ENCODE data around the gene ARHGAP10. TPM values are rescaled to one million over a fixed set of nuclear protein-coding genes. Genes with fewer than 3 reads are reported as not detected.
"Not testable (repeated sequence)": the region's sequence is repeated elsewhere in the genome, so short reads cannot be mapped to it uniquely, and the experiment has no call there.

ARHGAP10 gene
- total RNA-seq, 1 experiment from 2014 or later = 9.7 TPM

DNA sequence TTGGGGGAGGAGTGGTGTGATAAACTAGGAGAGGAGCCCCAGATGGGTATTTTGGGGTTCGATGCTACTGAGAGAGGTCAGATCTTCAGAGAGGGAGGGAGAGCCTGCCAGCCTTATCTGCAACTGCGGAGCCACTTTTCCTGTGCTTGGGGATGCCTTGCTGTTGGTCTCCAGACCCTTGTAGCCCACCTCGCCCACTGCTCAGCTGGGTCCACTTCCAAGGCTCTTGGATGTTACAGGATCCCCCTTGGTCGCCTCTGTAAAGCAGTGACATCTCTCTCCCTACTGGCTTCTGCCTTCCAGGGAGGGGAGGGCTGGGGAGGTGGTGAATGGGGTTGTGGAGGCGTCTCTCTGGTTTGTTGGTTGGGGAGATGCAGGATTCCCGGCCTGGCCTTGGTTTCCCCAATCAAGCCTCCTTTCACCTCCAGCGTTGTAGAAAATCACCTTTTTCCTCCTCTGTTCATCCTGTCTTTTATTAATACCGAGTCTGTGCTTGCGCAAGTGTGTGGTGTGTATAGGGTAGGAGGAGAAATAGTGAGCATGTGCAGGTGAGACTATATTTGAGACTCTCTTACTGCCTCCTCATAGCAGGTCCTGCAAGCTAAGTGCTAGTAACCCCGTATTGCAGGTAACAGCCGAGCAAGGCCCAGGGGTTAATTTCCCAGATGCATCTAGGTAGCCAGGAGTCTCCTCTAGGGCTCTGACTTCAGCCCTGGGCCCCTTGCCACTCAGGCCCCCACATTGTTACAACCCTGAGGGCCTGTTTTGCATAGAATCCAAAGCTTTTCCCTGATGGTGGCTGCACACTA, 337.4 kb downstream of the ARHGAP10 start:
- no peak for DNase-seq
- H3K4me3 ChIP-seq (ENCODE audit: insufficient read depth, low read depth, low read length) = no peak overlapping the region

DNA sequence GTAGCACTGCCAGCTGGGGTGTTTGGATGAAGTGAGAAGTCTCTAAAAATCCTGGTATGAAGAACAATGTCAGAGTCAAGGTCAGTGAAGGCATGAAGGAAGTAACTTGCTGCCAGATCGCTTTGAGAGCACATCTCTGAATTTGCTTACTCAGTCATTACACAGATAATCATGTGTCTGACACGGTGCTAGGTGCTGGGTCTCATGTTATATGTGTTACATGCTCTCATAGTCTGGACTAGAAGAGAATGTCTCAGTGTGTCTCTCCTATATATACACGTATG, 337.9 kb downstream of the ARHGAP10 start:
- DNase-seq = no peak
- no peak overlapping the region for H3K4me3 ChIP-seq (ENCODE audit: insufficient read depth, low read depth, low read length)
- H3K36me3 ChIP-seq (replicated peaks; ENCODE audit: control insufficient read depth, insufficient read depth, low read length) = no peaks in the 10 kb centered on the region
- H3K27me3 ChIP-seq (ENCODE audit: control insufficient read depth, insufficient read depth, low read length) = no peaks in the 10 kb centered on the region

More for the DNA sequence above, 337.4 kb downstream of the ARHGAP10 start:
- H3K27me3 ChIP-seq (ENCODE audit: control insufficient read depth, insufficient read depth, low read length) = no peaks in the 10 kb centered on the region
- H3K36me3 ChIP-seq (replicated peaks; ENCODE audit: control insufficient read depth, insufficient read depth, low read length) = no peaks in the 10 kb centered on the region

GRCh38 chr4:148071009-148071408, 339.1 kb downstream of the ARHGAP10 start:
- DNase-seq = no peak
- Histone ChIP-seq H3K4me3 (ENCODE audit: insufficient read depth, low read depth, low read length) (no peak overlapping the region), H3K36me3 (replicated peaks; ENCODE audit: control insufficient read depth, insufficient read depth, low read length) (no peaks in the 10 kb centered on the region), H3K27me3 (ENCODE audit: control insufficient read depth, insufficient read depth, low read length) (no peaks in the 10 kb centered on the region)

GRCh38 chr4:148072789-148073188, 340.9 kb downstream of the ARHGAP10 start:
- Histone ChIP-seq H3K36me3 (replicated peaks; ENCODE audit: control insufficient read depth, insufficient read depth, low read length) (no peaks in the 10 kb centered on the region), H3K27me3 (ENCODE audit: control insufficient read depth, insufficient read depth, low read length) (no peaks in the 10 kb centered on the region), H3K4me3 (ENCODE audit: insufficient read depth, low read depth, low read length) (no peak overlapping the region)
- DNase-seq = no peak

GRCh38 chr4:148073349-148073748, 341.5 kb downstream of the ARHGAP10 start:
- no peak overlapping the region for H3K4me3 ChIP-seq (ENCODE audit: insufficient read depth, low read depth, low read length)
- H3K36me3 ChIP-seq (replicated peaks; ENCODE audit: control insufficient read depth, insufficient read depth, low read length) = no peaks in the 10 kb centered on the region
- no peaks in the 10 kb centered on the region for H3K27me3 ChIP-seq (ENCODE audit: control insufficient read depth, insufficient read depth, low read length)
- no peak for DNase-seq

DNA sequence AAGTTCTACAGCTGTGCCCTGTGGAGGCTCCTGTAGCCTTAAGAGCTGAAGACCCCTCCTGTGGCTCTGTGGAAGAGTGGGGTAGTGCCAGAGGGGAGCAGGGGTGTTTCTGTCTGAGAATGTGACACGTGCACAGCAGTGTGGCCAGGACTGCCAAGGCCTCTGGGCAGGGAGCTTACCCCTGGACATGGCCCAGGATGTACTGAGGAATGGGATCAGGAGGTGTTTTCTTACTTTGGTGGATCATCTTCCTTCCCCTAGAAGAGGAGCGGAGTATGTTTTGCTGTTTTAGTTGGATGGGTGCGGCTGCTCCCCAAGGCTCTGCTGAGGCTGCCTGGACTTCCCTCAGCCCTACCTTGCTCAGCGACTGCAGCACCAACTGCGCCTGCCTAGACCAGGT, 342.6 kb downstream of the ARHGAP10 start:
- Histone ChIP-seq H3K27me3 (ENCODE audit: control insufficient read depth, insufficient read depth, low read length) (no peaks in the 10 kb centered on the region), H3K36me3 (replicated peaks; ENCODE audit: control insufficient read depth, insufficient read depth, low read length) (no peaks in the 10 kb centered on the region), H3K4me3 (ENCODE audit: insufficient read depth, low read depth, low read length) (no peak overlapping the region)
- DNase-seq = no peak

DNA sequence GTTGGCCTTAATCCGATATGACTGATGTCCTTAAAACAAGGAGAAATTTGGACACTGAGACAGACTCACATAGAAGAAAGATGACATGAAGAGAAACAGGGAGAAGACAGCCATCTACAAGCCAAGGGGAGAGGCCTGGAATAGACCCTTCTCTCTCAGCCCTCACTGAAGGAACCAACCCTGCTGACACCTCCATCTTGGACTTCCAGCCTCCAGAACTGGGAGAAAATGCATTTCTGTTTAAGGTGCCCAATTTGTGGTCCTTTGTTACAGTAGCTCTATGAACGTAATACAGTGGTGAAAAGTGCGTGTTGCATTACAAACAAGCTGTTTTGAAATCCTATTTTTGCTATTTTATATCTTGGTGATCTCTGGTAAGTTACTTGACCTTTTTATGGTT, 343.6 kb downstream of the ARHGAP10 start:
- no peak for DNase-seq
- Histone ChIP-seq H3K4me3 (ENCODE audit: insufficient read depth, low read depth, low read length) (no peak overlapping the region), H3K36me3 (replicated peaks; ENCODE audit: control insufficient read depth, insufficient read depth, low read length) (no peaks in the 10 kb centered on the region), H3K27me3 (ENCODE audit: control insufficient read depth, insufficient read depth, low read length) (no peaks in the 10 kb centered on the region)

- H3K27me3 ChIP-seq (ENCODE audit: control insufficient read depth, insufficient read depth, low read length) = no peaks in the 10 kb centered on the region
- no peak for DNase-seq
- no peak overlapping the region for H3K4me3 ChIP-seq (ENCODE audit: insufficient read depth, low read depth, low read length)
- no peaks in the 10 kb centered on the region for H3K36me3 ChIP-seq (replicated peaks; ENCODE audit: control insufficient read depth, insufficient read depth, low read length)
Observed at GRCh38 chr4:148076964-148077363, 345.1 kb downstream of the ARHGAP10 start.

DNA sequence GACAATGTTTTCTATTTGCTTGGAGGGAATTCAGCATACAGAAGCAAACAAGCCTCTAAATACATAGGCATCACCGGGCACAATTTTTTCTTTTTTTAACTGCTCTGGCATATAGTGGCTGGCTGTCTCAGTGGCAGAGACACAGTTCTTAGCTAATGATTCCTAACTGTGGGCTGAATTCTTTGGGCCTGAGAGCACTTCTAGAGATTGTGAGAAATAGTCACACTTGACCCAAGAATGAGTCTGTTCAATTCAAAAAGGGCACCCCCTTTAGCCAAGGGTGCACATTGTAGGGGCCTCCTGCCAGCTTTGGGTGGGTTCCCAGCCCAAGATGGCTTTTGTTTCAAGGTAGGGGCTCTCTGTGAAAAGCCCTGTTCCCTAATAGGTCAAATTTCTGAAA, 345.7 kb downstream of the ARHGAP10 start:
- no peak overlapping the region for H3K4me3 ChIP-seq (ENCODE audit: insufficient read depth, low read depth, low read length)
- H3K36me3 ChIP-seq (replicated peaks; ENCODE audit: control insufficient read depth, insufficient read depth, low read length) = no peaks in the 10 kb centered on the region
- no peaks in the 10 kb centered on the region for H3K27me3 ChIP-seq (ENCODE audit: control insufficient read depth, insufficient read depth, low read length)
- DNase-seq = no peak

GRCh38 chr4:148078061-148078460, 346.2 kb downstream of the ARHGAP10 start:
- no peaks in the 10 kb centered on the region for H3K36me3 ChIP-seq (replicated peaks; ENCODE audit: control insufficient read depth, insufficient read depth, low read length)
- H3K4me3 ChIP-seq (ENCODE audit: insufficient read depth, low read depth, low read length) = no peak overlapping the region
- DNase-seq = no peak
- no peaks in the 10 kb centered on the region for H3K27me3 ChIP-seq (ENCODE audit: control insufficient read depth, insufficient read depth, low read length)

GRCh38 chr4:148079961-148080360, 348.1 kb downstream of the ARHGAP10 start:
- no peaks in the 10 kb centered on the region for H3K27me3 ChIP-seq (ENCODE audit: control insufficient read depth, insufficient read depth, low read length)
- no peaks in the 10 kb centered on the region for H3K36me3 ChIP-seq (replicated peaks; ENCODE audit: control insufficient read depth, insufficient read depth, low read length)

DNA sequence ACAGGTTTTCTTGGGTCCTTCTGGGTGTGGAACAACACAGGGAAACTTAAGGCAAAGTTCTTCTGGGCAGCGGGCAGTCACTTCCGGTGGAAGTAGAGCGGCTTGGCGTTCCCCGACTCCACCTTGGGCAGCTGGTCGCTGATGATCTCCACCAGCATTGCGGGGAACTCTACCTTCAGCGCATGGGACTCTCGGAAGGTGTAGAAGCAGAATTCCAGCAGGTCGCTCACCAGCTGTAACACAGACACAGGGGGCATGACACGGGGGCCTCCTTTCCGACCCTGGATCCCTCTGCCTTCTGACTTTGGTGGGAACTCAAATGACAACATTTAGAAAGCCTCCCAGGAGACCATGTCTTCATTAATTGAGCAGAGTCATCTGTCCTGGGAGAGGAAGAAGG, 349.4 kb downstream of the ARHGAP10 start:
- DNase-seq = no peak
- Histone ChIP-seq H3K36me3 (replicated peaks; ENCODE audit: control insufficient read depth, insufficient read depth, low read length) (no peaks in the 10 kb centered on the region), H3K27me3 (ENCODE audit: control insufficient read depth, insufficient read depth, low read length) (no peaks in the 10 kb centered on the region), H3K4me3 (ENCODE audit: insufficient read depth, low read depth, low read length) (no peak overlapping the region)

More at GRCh38 chr4:148079961-148080360, 348.1 kb downstream of the ARHGAP10 start:
- no peak for DNase-seq
- H3K4me3 ChIP-seq (ENCODE audit: insufficient read depth, low read depth, low read length) = no peak overlapping the region

GRCh38 chr4:148081745-148082144, 349.9 kb downstream of the ARHGAP10 start:
- no peaks in the 10 kb centered on the region for H3K36me3 ChIP-seq (replicated peaks; ENCODE audit: control insufficient read depth, insufficient read depth, low read length)
- no peak overlapping the region for H3K4me3 ChIP-seq (ENCODE audit: insufficient read depth, low read depth, low read length)
- DNase-seq = no peak
- H3K27me3 ChIP-seq (ENCODE audit: control insufficient read depth, insufficient read depth, low read length) = no peaks in the 10 kb centered on the region

- not testable (repeated sequence) for H3K27me3 ChIP-seq (ENCODE audit: control insufficient read depth, insufficient read depth, low read length); DNase-seq; H3K36me3 ChIP-seq (replicated peaks; ENCODE audit: control insufficient read depth, insufficient read depth, low read length); H3K4me3 ChIP-seq (ENCODE audit: insufficient read depth, low read depth, low read length)
Observed at GRCh38 chr4:148083073-148083472, 351.2 kb downstream of the ARHGAP10 start.

GRCh38 chr4:148089624-148090023, 357.7 kb downstream of the ARHGAP10 start:
- H3K36me3 ChIP-seq (replicated peaks; ENCODE audit: control insufficient read depth, insufficient read depth, low read length) = no peaks in the 10 kb centered on the region
- H3K4me3 ChIP-seq (ENCODE audit: insufficient read depth, low read depth, low read length) = no peak overlapping the region
- DNase-seq = no peak
- H3K27me3 ChIP-seq (ENCODE audit: control insufficient read depth, insufficient read depth, low read length) = no peaks in the 10 kb centered on the region

GRCh38 chr4:148090029-148090428, 358.1 kb downstream of the ARHGAP10 start:
- DNase-seq = no peak
- Histone ChIP-seq H3K4me3 (ENCODE audit: insufficient read depth, low read depth, low read length) (no peak overlapping the region), H3K36me3 (replicated peaks; ENCODE audit: control insufficient read depth, insufficient read depth, low read length) (no peaks in the 10 kb centered on the region), H3K27me3 (ENCODE audit: control insufficient read depth, insufficient read depth, low read length) (no peaks in the 10 kb centered on the region)
